Measurements from ENCODE around the gene TMCO6. TPM values are rescaled to one million over a fixed set of nuclear protein-coding genes. Genes with fewer than 3 reads are reported as not detected.

Gene TMCO6
- total and polyA plus RNA-seq, 10 donors: 12.0 to 55.2 (median 20.9) TPM

GRCh38 chr5:140594169-140594568, 45.1 kb upstream of the TMCO6 start:
- no peak for DNase-seq
- no peak for TF ChIP-seq POLR2AphosphoS5 (IDR thresholded peaks at IDR 0.05)
- TF ChIP-seq POLR2A (IDR thresholded peaks at IDR 0.05): no peak
- TF ChIP-seq CTCF (IDR thresholded peaks at IDR 0.05 in 8 of 11, conservative IDR thresholded peaks at IDR 0.05 in 3 of 11): no peak
- Histone ChIP-seq H3K27me3 (replicated peaks in 1 of 7) (no peaks in the 10 kb centered on the region), H3K4me3 (no peak overlapping the region), H3K27ac (peak overlapping the region in 4 of 8 donors; percentile 73 to 89 (median 84)), H3K4me1 (peaks cover 5 to 71% (median 35%) of the 10 kb centered on the region in 6 donors), H3K9me3 (no peaks in the 10 kb centered on the region), H3K36me3 (no peaks in the 10 kb centered on the region)
- WGBS, 5 donors: 73 to 88% (median 83%) methylated on average over 2 to 6 of the region's 6 CpGs; no CpG with 5 or more reads in 1 of the 5 donors
- intact Hi-C loops (cut with DNase I; ENCODE audit: low total_unique reads): no loop called here

DNA sequence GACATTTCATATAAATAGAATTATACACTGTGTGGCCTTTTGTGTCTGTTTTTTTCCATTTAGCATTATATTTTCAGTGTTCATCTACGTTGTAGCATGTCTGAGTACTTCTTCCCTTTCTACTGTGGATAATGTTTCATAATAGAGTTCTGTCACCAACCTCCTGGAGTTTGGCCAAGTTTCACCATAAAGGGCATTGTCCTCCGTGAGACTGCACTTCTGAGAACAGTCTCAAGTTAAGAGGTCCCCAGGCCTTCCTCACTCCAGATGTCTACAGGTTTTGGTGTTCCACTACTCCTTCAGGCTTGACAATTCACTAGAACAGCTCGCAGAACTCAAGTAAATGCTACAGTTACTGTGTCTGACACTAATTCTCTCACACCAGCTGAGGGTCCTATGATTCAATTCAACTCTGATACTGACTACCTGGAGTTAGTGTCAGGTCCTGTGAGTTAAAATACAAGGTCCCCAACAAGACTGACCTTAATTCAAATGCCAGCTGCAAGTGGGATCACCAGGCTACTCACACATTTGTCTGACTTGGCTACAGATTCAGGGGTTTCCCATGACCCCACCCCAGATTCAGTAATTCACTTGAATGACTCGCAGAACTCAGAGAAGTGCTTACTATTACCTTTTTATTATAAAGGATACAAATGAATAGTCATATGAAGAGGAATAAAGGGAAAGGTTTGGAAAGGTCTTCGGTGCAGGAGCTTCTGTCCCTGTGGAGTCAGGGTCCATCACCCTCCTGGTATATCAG, 43.5 kb upstream of the TMCO6 start:
- no peaks in the 10 kb centered on the region for H3K9me3 ChIP-seq
- H3K4me1 ChIP-seq: peaks cover 5 to 56% (median 22%) of the 10 kb centered on the region in 6 donors
- no peaks in the 10 kb centered on the region for H3K36me3 ChIP-seq
- DNase-seq: no peak
- H3K27ac ChIP-seq: peak overlapping the region in 7 of 8 donors; percentile 63 to 89 (median 73)
- H3K4me3 ChIP-seq: peak overlapping the region in 1 of 8 donors; percentile 44
- H3K27me3 ChIP-seq (replicated peaks in 1 of 7): no peaks in the 10 kb centered on the region
- WGBS, 5 donors: 48 to 58% (median 51%) methylated on average over 5 of the region's 5 CpGs
- intact Hi-C loops (cut with DNase I; ENCODE audit: low total_unique reads): no loop called here
- TF ChIP-seq POLR2A (IDR thresholded peaks at IDR 0.05): no peak
- TF ChIP-seq POLR2AphosphoS5 (IDR thresholded peaks at IDR 0.05): peak in 1 of 3 donors; percentile 75

GRCh38 chr5:140596321-140596741, 42.9 kb upstream of the TMCO6 start:
- Histone ChIP-seq H3K4me1 (peaks cover 5 to 50% (median 22%) of the 10 kb centered on the region in 6 donors), H3K9me3 (no peaks in the 10 kb centered on the region), H3K27me3 (replicated peaks in 1 of 7) (no peaks in the 10 kb centered on the region), H3K36me3 (no peaks in the 10 kb centered on the region), H3K27ac (peak overlapping the region in 7 of 8 donors; percentile 63 to 89 (median 73)), H3K4me3 (peak overlapping the region in 1 of 8 donors; percentile 44)
- 44 to 76% (median 55%) methylated on average over 1 of the region's 1 CpG for WGBS, 5 donors
- no peak for DNase-seq
- TF ChIP-seq POLR2A (IDR thresholded peaks at IDR 0.05) (no peak), POLR2AphosphoS5 (IDR thresholded peaks at IDR 0.05) (no peak), CTCF (IDR thresholded peaks at IDR 0.05 in 8 of 11, conservative IDR thresholded peaks at IDR 0.05 in 3 of 11) (no peak)
- intact Hi-C loops (cut with DNase I; ENCODE audit: low total_unique reads): no loop called here

DNA sequence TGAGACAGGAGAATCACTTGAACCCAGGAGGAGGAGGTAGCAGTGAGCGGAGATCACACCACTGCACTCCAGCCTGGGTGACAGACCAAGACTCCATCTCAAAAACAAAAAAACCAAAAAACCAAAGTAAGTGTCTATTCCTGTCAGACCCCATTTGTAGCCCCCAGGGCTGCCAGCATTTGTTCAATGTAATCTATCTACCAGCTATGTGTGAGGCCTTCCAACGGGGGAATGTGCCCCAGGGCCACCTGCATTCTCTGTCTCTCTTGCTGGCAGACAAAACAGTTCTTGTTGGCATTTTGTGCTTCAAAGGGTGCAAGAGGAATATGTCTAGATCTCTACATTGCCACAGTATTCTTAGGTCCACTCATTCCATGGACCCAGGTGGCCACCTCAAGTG, 40.4 kb upstream of the TMCO6 start:
- intact Hi-C loops (cut with DNase I; ENCODE audit: low total_unique reads): no loop called here
- no peaks in the 10 kb centered on the region for H3K9me3 ChIP-seq
- H3K27me3 ChIP-seq (replicated peaks in 1 of 7): no peaks in the 10 kb centered on the region
- WGBS, 5 donors: 71 to 93% (median 91%) methylated on average over 2 of the region's 2 CpGs
- DNase-seq: no peak
- TF ChIP-seq POLR2AphosphoS5 (IDR thresholded peaks at IDR 0.05): no peak
- TF ChIP-seq CTCF (IDR thresholded peaks at IDR 0.05 in 8 of 11, conservative IDR thresholded peaks at IDR 0.05 in 3 of 11): no peak
- TF ChIP-seq POLR2A (IDR thresholded peaks at IDR 0.05): no peak
- H3K36me3 ChIP-seq: no peaks in the 10 kb centered on the region
- H3K4me1 ChIP-seq: peaks cover 2 to 50% (median 17%) of the 10 kb centered on the region in 6 donors
- H3K27ac ChIP-seq: no peak overlapping the region
- H3K4me3 ChIP-seq: no peak overlapping the region
